ENCODE data around the gene CCDC137. TPM values are rescaled to one million over a fixed set of nuclear protein-coding genes. Genes with fewer than 3 reads are reported as not detected.

The CCDC137 gene
- total RNA-seq, 1 donor from 2014 or later, result 12.8 TPM

- Histone ChIP-seq H3K9me3 (no peaks in the 10 kb centered on the region), H3K4me3 (no peak overlapping the region), H3K27me3 (ENCODE audit: low read depth) (peaks cover 47% of the 10 kb centered on the region), H3K36me3 (no peaks in the 10 kb centered on the region), H3K27ac (no peak overlapping the region), H3K4me1 (no peaks in the 10 kb centered on the region)
- intact Hi-C loops (cut with DNase I), result no loop called here
- no peak for TF ChIP-seq CTCF (IDR thresholded peaks at IDR 0.05)
- DNase-seq, result no peak
- ATAC-seq, result no peak
Measured at GRCh38 chr17:81647640-81648012, 18.9 kb upstream of the CCDC137 start.

GRCh38 chr17:81648013-81648706, 18.4 kb upstream of the CCDC137 start:
- Histone ChIP-seq H3K4me3 (no peak overlapping the region), H3K27ac (no peak overlapping the region), H3K27me3 (ENCODE audit: low read depth) (peaks cover 47% of the 10 kb centered on the region), H3K4me1 (no peaks in the 10 kb centered on the region), H3K9me3 (no peaks in the 10 kb centered on the region), H3K36me3 (no peaks in the 10 kb centered on the region)
- TF ChIP-seq CTCF (IDR thresholded peaks at IDR 0.05), result no peak
- DNase-seq, result no peak
- intact Hi-C loops (cut with DNase I), result no loop called here
- no peak for ATAC-seq

DNA sequence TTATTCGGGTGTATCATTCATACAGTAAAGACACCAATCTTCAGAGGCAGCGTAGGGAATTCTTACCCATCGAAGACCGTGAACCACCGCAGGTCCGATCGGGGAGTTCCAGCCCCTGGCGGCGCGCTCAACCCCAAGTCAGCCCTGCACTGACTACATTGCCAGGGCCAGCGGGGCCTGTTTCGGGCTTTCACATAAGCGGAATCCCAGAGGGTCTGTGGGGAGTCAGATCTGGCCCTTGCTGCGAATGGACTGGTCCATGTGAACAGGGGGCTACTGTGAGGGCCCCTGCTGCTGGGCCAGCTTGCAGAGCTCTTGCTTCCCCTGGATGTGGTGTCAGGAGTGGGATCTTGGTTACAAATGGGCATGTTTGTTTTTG, 17.8 kb upstream of the CCDC137 start:
- Histone ChIP-seq H3K36me3 (no peaks in the 10 kb centered on the region), H3K9me3 (no peaks in the 10 kb centered on the region), H3K27me3 (ENCODE audit: low read depth) (peaks cover 47% of the 10 kb centered on the region), H3K27ac (no peak overlapping the region), H3K4me1 (no peaks in the 10 kb centered on the region), H3K4me3 (no peak overlapping the region)
- intact Hi-C loops (cut with DNase I), result no loop called here
- no peak for TF ChIP-seq CTCF (IDR thresholded peaks at IDR 0.05)
- DNase-seq, result no peak
- ATAC-seq, result no peak

GRCh38 chr17:81650951-81651350, 15.6 kb upstream of the CCDC137 start:
- H3K36me3 ChIP-seq, result no peaks in the 10 kb centered on the region
- H3K9me3 ChIP-seq, result no peaks in the 10 kb centered on the region
- intact Hi-C loops (cut with DNase I), result no loop called here
- DNase-seq, result no peak
- H3K4me1 ChIP-seq, result no peaks in the 10 kb centered on the region
- no peak for TF ChIP-seq CTCF (IDR thresholded peaks at IDR 0.05)
- H3K27ac ChIP-seq, result no peak overlapping the region
- ATAC-seq, result no peak
- H3K4me3 ChIP-seq, result no peak overlapping the region
- peaks cover 47% of the 10 kb centered on the region for H3K27me3 ChIP-seq (ENCODE audit: low read depth)

DNA sequence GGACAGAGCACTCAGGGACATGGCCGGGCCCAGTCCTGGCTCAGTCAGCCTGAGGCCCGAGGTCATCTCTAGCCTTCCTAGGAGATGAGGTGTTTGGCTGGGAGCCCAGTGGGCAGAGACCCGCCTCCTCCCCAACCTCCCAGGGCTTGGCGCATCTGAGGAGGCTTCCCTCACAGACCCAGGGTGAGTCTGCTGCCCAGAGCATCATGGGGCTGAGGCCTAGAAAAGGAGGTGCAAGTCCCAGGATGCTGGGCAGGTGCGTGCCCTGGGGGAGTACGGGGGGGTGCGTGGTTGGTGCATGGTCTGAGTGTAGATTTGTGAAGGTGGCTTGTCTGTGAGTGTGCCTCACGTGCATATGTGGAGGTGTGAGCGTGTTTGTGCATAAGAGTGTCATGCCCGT, 14.8 kb upstream of the CCDC137 start:
- intact Hi-C loops (cut with DNase I), result no loop called here
- ATAC-seq (no peak), DNase-seq (no peak)
- H3K36me3 ChIP-seq, result no peaks in the 10 kb centered on the region
- H3K4me1 ChIP-seq, result no peaks in the 10 kb centered on the region
- no peak overlapping the region for H3K27ac ChIP-seq
- H3K27me3 ChIP-seq (ENCODE audit: low read depth), result peaks cover 47% of the 10 kb centered on the region
- no peaks in the 10 kb centered on the region for H3K9me3 ChIP-seq
- no peak for TF ChIP-seq CTCF (IDR thresholded peaks at IDR 0.05)
- no peak overlapping the region for H3K4me3 ChIP-seq

All from lower lobe of right lung (tissue), 2 donors.